Ishikawa (cell line): ENCODE results near the gene PRR13.

Experiments
- EP300 ChIP-seq: IDR thresholded peaks from 2 replicates; pipeline ENCODE4 v1.6.1; 2012; ENCODE audit warnings: borderline replicate concordance
- MAX ChIP-seq: IDR thresholded peaks from 2 replicates; pipeline ENCODE4 v1.6.1; 2012
- RAD21 ChIP-seq: IDR thresholded peaks from 2 replicates; pipeline ENCODE4 v1.6.1; 2012; ENCODE audit warnings: low read depth
- REST ChIP-seq: IDR thresholded peaks from 2 replicates; pipeline ENCODE4 v1.6.1; 2012; ENCODE audit warnings: low read depth, mild to moderate bottlenecking
- TAF1 ChIP-seq: IDR thresholded peaks from 2 replicates; pipeline ENCODE4 v1.6.1; 2012; ENCODE audit warnings: low read depth, mild to moderate bottlenecking

GRCh38 chr12:53399896-53400295, 41.6 kb upstream of the PRR13 start:
- TF ChIP-seq MAX (no peak), TAF1 (no peak), EP300 (no peak), RAD21 (no peak), REST (no peak)
